ENCODE data around the gene DHX35.

DHX35 gene, protein sequence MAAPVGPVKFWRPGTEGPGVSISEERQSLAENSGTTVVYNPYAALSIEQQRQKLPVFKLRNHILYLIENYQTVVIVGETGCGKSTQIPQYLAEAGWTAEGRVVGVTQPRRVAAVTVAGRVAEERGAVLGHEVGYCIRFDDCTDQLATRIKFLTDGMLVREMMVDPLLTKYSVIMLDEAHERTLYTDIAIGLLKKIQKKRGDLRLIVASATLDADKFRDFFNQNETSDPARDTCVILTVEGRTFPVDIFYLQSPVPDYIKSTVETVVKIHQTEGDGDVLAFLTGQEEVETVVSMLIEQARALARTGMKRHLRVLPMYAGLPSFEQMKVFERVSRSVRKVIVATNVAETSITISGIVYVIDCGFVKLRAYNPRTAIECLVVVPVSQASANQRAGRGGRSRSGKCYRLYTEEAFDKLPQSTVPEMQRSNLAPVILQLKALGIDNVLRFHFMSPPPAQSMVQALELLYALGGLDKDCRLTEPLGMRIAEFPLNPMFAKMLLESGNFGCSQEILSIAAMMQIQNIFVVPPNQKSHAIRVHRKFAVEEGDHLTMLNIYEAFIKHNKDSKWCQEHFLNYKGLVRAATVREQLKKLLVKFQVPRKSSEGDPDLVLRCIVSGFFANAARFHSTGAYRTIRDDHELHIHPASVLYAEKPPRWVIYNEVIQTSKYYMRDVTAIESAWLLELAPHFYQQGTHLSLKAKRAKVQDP

DNA sequence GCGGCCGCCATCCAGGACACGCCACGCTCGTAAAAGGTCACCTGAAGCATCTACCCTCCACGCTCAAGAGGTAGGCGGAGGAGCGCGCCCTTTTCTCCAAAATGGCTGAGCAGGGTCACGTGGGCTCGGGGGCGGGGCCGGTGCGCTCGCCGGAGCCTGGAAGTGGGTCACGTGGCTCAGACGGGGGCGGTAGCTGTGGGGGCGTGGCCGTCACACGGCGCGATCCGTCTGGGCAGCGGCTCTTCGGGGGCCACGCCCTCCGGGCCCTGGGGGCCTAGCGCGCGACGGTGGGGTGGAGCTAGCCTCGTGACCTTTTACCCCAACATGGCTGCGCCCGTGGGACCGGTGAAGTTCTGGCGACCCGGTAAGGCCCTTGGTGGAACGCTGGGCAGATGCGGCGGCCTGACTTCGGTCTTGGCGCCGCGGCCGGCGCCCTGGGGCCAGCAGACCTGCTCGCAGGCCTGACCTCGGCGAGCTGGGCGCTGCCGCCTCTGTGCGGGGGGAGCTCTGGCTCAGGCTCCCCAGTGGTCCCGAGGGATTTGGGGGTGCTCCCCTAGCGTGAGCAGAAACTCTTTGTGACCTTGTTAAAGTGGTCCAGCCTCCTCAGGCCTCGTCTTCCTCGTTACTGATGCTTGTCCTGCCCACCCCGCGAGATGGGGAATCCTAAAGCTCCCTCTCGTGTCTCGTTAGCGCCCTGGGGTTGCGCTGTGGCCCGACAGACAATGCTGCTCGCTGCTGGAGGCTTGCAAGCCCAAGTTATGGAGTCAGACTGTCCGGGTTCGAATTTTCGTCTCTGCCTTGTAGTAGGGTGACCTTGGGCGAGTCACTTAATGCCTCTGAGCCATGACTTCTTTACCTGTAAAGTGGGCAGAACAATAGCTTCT is at the start of gene DHX35:
TSS of gene DHX35 (plus strand) at position 301 of the 884 bp plus-strand sequence. CDS start at position 325, 24 bp downstream.
- FAIRE-seq = no peak

DNA sequence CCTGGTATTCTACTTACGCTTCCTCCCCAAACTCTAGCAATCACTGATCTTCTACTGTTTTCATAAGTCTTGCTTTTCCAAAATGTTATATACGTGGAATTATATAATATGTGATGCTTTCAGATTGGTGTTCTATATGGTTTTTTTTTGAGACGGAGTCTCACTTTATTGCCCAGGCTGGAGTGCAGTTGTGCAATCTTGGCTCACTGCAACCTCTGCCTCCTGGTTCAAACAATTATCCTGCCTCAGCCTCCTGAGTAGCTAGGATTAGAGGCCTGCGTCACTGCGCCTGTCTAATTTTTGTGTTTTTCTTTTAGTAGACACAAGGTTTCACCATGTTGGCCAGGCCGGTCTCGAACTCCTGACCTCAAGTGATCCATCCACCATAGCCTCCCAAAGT is 46.8 kb upstream of the DHX35 start:
- no peak for FAIRE-seq

DNA sequence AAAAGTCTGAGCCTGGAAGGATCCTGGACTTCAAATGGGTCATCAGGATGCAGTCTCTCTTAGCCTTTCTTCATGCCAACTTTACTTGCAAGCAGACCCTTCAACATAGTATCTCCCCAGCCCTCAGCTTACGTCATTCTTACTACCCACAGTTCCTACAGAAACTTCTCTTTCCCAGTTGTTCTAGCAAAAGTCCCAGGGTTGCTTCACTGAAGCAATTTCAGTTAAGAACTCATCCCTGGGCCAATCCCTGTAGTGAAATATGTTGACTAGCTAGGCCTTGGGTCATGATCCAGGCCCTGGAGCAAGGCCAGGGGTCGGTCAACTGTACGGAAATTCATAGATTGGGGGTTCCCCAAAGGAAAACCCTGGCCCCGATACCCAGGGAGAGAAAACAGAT is 44.5 kb upstream of the DHX35 start:
- no peak for FAIRE-seq

DNA sequence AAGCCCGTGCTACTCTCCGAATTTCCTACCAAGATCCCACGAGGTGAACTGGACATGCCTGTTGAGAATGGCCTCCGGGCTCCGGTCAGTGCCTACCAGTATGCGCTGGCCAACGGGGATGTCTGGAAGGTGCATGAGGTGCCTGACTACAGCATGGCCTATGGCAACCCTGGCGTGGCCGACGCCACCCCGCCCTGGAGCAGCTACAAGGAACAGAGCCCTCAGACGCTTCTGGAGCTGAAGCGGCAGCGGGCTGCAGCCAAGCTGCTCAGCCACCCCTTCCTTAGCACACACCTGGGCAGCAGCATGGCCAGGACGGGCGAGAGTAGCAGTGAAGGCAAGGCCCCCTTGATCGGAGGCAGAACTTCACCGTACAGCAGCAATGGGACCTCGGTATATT is 44.0 kb upstream of the DHX35 start:
- no peak for FAIRE-seq

DNA sequence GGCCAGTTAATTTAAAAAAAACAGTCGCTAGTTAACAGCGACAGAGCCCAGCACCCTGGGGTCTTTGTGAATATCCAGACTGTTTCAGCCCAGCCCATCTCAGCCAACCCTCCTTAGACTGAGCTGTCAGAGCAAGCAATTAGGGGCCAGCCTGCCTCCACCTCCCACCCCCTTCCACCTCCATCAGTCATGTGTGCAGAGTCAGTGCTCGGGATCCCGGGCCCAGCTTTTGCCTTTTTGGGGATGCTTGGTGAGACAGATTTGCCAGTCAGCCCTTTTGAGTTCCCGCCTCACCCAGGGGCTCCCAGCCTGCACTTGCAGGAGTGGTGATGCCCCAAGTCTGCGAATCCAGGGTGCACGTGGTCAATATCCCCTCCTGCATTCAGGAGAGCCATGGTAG is 42.5 kb upstream of the DHX35 start:
- FAIRE-seq = no peak

DNA sequence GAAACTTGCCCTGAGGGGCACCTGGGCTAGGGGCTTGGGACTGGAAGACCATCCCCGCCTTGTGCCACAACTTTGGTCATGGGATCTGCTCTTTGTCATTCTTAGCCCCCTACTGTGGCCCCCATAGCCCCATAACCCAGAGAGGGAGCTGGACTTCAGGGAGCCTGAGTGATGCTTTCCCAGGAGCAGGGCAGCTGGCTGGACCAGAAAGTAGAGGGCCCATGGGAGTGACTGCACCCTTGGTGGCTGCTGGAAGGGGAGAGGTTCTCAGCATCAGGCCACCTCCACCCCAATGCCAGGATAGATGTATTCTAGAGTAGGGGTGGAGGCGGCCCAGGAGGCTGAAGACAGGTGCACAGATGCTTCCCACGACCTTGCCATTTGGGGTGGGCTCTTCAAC is 41.7 kb upstream of the DHX35 start:
- FAIRE-seq = no peak

DNA sequence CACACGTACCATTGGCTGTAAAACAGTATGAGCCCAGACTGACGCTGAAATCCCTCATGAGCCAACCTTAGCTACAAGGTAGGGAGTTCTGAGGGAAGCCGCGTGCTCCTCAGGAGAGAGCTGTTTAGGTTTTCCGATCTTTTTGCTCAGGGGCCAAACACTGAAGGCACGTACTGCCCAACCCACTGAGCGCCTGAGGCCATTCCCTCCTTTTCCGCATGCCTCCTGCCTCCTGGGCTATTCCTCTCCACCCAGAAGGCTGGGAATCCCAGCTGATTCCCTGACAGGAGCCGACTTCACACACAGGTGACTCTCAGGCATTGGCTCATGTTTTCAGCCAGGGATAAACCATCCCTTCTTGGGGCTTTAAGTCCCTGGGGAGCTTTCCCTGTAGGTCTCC is 41.3 kb upstream of the DHX35 start:
- no peak for FAIRE-seq

DNA sequence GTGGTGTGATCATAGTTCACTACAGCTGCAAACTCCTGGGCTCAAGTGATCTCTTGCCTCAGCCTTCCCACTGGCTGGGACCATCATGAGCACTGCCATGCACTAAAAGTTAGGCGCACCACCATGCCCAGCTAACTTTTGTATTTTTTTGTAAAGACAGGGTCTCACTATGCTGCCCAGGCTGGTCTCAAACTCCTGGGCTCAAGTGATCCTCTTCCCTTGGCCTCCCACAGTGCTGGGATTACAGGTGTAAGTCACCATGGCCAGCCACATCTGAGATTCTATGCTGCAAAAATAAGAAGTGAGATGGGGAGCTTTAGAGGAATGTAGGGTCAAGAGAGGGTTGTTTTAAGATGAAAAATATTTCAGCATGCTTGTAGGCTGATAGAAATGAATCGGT is 37.4 kb upstream of the DHX35 start:
- no peak for FAIRE-seq

DNA sequence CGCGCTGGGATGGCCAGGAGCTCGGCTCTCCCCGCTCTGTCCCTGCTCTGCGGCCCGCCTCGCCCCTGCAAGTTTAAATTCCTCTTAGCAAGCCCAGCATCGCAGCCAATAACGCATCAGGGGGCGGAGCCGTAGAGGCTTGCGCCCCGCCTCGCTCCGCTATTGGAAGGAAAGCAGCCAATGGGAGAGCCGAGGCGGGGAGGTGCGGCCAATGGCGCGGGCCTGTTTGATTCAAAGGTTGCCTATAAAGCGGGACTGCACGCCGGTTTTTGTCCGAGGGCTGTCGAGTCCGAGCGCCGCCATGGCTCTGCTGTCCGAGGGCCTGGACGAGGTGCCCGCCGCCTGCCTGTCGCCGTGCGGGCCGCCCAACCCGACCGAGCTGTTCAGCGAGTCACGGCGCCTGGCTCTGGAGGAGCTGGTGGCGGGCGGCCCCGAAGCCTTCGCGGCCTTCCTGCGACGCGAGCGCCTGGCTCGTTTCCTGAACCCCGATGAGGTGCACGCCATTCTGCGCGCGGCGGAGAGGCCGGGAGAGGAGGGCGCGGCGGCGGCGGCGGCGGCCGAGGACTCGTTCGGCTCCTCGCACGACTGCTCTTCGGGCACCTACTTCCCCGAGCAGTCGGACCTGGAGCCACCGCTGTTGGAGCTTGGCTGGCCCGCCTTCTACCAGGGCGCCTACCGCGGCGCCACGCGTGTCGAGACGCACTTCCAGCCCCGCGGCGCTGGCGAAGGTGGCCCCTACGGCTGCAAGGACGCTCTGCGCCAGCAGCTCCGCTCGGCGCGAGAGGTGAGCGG is 35.8 kb upstream of the DHX35 start, which contains the start of gene FAM83D:
TSS of gene FAM83D (plus strand) at position 276 of the 792 bp plus-strand sequence. CDS start at position 302, 26 bp downstream.
- no peak for FAIRE-seq

DNA sequence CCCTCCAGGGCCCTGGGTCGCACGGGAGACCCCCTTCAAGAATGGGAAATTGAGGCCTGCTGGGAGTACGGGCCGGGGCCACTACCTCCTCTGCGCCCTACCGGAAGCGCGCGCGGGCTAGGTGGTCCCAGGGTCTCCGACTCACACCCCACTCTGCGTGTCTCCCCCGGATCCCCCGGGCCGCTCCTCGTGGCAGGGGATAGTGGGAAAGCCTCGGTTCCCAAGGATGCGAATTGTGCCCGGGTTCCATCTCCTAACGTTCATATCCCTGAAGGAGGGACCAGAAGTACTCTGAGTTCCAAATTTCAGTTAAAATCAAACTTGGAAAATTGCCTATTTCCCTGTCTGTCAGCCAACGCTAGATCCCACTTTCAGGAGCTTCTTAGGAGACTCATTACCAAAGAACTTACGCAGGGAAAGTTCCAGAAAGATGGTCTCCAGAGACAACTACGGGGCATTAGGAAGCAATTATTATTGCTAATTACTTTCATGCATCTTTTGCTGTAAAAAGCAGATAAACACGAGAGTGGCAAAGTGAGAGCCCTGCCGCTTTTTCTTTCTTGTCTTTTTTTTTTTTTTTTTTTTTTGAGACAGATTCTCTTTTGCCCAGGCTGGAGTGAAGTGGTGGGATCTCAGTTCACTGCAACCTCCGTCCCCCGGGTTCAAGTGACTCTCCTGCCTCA is 35.1 kb upstream of the DHX35 start:
- FAIRE-seq = no peak

DNA sequence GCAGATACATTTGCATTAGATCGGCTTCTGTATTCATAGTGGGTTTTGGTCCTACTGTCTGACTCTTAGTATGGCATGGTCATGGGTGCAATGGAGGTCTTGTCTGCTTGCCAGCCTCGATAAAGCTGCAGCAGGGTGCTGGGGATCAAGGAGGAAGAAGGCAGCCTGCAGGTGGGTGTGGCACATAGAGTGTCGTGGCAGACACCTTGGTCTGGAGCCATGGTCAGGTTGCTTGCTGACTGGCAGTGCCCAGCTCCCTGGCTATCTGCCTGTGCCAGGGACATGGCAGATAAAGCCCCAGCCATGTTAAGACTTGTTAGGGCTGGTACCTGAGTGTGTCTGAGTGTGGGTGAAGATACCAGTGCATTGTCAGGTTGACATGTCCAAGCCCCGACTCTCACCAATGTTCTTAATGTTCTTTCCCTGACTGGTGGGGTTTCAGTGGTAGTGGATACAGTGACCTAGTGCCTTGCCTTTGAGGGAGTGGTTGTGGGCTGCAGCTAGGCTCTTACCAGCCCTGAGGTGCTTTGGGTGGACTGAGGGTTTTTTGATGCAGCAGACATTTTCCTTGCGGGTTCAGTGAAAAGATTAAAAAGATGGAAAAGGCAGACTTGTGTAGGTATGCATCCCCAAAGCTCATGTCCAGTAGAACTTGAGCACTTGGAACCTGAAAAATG is 34.1 kb upstream of the DHX35 start:
- no peak for FAIRE-seq

DNA sequence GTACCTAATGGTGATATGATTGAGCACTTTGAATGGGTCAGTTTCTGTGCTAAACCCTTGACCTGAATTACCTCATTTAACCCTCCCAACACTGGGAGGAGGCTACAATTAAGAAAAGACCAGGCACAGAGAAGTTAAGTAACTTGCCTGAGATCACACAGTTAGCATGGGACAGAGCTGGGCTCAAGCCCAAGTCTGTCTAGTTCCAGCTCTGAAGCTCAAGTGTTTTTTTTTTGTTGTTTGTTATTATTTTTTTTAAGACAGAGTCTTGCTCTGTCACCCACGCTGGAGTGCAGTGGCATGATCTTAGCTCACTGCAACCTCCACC is 31.9 kb upstream of the DHX35 start:
- FAIRE-seq = no peak

DNA sequence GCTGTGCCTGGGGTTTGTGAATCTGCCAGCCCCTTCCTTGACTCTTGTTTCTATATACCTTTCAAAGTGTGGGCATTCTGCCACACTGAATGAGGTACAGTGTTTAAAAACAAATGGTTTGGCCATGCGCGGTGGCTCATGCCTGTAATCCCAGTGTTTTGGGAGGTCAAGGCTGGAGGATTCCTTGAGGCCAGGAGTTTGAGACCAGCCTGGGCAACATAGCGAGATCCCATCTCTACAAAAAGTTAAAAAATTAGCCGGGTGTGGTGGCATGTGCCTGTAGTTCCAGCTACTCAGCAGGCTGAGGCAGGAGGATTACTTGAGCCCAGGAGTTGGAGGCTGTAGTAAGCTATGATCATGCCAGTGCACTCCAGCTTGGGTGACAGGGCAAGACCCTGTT is 30.2 kb upstream of the DHX35 start:
- no peak for FAIRE-seq

DNA sequence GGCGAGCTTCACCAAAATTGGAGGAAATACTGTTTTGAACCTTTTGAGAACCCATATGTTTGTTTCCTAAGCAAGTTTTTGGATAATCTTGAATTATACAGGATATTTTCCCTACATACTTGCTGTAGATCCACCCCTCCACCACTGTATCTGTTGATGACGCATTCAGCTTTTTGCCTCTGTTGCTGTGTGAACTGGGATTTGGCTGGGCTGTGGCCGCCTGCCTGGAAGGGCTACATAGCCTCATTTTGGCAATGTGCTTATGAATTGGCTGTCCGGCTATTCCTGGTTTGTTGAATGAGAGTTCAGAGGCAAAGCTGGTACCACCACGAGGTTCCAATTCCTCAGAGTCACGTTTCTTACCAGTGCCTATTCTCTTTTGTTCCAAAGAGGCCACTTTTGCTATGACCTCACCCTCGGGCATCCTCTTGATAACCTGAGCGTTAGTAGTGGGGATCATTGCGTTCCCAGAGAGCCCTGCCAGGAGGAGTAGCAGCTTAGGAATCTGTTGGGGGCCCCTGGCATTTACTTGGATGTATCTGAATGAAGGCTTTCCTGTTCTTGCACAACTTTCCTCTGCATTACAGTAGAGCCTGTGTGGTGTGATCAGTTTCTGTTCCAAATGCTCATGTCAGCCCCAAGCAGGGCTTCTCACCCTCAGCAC is 29.6 kb upstream of the DHX35 start:
- FAIRE-seq = no peak

DNA sequence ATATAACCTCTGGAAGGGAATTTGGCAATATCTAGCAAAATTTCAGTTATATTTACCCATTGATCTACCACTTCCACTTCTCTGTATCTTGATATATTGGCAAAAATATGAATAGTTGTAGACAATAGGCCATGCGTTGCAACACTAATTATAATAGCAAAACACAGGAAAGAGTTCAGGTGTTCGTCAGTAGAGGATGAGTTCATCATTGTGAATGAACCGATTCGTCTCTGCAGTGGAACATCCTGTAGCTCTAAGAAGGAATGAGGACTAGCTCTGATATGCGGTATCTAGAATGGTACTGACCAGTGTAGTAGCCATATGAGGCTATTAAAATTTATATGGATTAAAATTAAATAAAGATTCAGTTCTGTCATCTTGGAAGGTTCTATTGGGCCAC is 27.6 kb upstream of the DHX35 start:
- no peak for FAIRE-seq

DNA sequence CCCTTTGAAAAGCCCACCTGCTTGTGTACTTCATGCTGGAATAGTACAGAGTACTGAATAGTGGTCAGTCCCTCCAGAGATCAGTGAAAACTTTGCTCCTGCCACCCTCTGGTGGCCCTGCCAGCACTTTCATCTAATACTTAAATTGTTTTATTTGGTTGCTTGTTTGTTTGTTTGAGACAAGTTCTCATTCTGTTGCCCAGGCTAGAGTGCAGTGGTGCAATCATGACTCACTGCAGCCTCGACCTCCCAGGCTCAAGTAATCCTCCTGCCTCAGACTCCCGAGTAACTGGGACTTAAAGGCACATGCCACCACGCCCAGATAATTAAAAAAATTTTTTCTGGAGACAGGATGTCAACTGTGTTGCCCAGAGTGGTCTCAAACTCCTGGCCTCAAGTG is 26.9 kb upstream of the DHX35 start:
- no peak for FAIRE-seq

DNA sequence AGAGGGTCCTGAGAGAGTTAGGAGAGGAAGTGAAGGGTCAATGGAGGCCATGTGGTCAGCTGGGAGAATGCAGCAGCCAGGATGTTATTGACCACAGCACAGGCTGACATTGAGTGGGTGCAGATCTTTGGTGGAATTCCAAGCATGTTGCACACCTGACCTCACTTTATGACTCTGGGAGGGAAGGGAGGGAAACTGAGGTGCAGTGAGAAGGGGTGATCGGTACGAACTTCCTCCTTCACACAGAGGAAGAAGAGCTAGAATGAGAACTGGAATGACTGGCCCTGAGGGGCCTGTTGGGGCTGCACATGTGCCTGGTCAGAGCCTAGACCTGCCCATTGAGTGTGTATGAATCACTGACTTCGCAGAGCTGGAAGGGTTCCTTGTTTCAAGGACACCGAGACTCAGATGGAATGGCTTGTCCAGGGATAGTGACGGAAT is 26.2 kb upstream of the DHX35 start:
- FAIRE-seq = no peak

DNA sequence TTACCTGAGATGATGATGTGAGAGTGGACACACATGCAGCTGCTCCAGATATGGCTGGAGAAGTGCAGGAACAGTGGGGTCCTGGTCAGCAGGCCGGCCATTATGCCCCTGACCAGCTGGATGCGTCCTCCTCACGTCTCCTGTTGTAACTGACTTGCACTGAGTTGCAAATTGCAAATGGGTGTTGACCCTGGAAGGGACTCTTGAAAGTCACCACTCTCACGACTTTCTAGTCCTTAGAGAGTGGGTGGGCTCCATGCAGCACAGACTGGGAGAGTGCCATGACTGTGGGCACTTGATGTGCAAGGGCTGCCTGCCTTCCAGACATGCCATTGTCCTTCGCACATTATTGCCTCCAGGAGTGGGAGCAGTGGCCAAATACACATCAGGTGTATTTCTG is 25.1 kb upstream of the DHX35 start:
- FAIRE-seq = no peak

DNA sequence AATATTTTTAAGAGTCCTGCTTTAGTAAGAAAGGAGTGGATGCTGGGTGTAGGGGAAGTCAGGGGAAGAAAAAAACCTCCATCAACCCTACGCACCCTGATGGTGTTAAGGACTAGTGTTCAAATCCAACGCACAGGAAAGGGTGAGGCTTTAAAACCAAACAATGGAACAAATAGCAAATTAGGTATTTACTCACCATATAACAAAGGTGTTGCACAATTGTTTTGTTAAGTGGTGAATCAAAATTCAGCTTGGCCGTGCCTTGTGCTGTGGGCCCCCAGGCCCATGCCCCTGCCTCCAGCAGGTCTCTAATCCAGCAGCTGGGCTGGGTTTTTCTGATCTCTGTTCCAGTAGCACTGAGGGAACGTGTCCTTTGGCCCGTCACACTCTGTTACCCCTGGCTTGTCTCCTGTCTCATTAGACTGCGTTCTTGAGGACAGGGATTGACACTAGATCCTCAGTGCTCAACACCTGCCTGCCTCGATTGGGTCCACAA is 24.1 kb upstream of the DHX35 start:
- no peak for FAIRE-seq

DNA sequence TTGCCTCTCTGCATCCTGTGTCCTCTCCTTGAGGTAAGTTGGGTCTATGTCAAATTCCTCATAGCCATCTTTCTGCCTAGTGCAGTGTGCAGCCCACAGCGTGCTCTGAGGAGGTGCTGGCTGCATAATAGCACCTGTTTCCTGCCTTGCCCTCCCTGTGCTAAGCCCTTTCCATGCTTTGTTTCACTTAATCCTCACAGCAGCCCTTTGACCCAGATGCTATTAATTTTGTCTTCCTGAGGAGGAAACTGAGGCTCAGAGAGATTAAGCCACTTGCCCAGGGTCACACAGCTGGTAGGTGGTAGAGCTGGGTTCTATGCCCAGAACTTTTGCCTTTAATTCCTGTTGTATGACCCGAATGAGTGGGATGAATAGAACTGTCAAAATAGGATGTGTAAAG is 22.5 kb upstream of the DHX35 start:
- no peak for FAIRE-seq

DNA sequence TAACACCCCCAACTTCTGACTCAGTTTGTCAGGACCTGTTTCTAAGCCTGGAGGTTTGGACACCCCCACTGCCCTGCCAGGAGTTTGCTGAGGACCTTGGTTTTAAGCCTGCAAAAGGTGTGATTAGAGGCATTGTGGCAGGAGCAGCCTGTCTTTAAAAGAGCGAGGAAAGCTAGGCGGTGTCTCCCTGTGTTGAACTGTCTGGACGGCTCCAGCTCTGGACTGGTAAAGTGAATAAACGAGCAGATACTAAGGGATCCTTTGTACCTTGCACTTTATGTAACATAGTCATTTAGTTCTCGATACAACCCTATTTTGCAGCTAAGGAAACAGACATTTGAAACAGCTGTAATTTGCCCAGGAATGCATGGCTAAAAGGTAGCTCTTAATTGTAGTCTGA is 21.5 kb upstream of the DHX35 start:
- FAIRE-seq = no peak
